ENCODE results near the gene LIN52. TPM values are rescaled to one million over a fixed set of nuclear protein-coding genes. Genes with fewer than 3 reads are reported as not detected.

Gene LIN52
- total RNA-seq, 1 donor from 2014 or later, result 25.7 TPM

GRCh38 chr14:74245292-74245691, 160.5 kb downstream of the LIN52 start:
- Histone ChIP-seq H3K27me3 (peaks cover 59% of the 10 kb centered on the region), H2AFZ (replicated peaks) (no peak overlapping the region), H3K9me3 (ENCODE audit: low read depth) (no peaks in the 10 kb centered on the region), H3K79me2 (ENCODE audit: low read depth) (no peaks in the 10 kb centered on the region), H3K27ac (no peak overlapping the region), H4K20me1 (ENCODE audit: low read depth) (peaks cover 17% of the 10 kb centered on the region), H3K36me3 (no peaks in the 10 kb centered on the region), H3K4me3 (no peak overlapping the region), H3K4me1 (peaks cover 37% of the 10 kb centered on the region), H3F3A (ENCODE audit: low read depth) (peaks cover 28% of the 10 kb centered on the region), H3K9ac (no peak overlapping the region), H3K4me2 (no peak overlapping the region)
- Mint-ChIP-seq H3K27ac (no peak overlapping the region), H3K9me3 (peaks cover 3% of the 10 kb centered on the region), H3K27me3 (ENCODE audit: insufficient read depth, low read depth) (peaks cover 60% of the 10 kb centered on the region), H3K36me3 (no peaks in the 10 kb centered on the region), H3K4me1 (peaks cover 25% of the 10 kb centered on the region), H3K4me3 (no peak overlapping the region)
- TF ChIP-seq EZH2 (IDR thresholded peaks at IDR 0.05) (no peak), EZH2phosphoT487 (IDR thresholded peaks at IDR 0.05) (no peak), CTCF (IDR thresholded peaks at IDR 0.05) (no peak)
- DNase-seq (ENCODE audit: low spot score), result no peak

- Histone ChIP-seq H4K20me1 (ENCODE audit: low read depth) (peaks cover 16% of the 10 kb centered on the region), H2AFZ (replicated peaks) (no peak overlapping the region), H3K27ac (no peak overlapping the region), H3K79me2 (ENCODE audit: low read depth) (no peaks in the 10 kb centered on the region), H3K9ac (no peak overlapping the region), H3K27me3 (peaks cover 46% of the 10 kb centered on the region), H3K4me2 (peak overlapping the region; percentile 47), H3K36me3 (no peaks in the 10 kb centered on the region), H3F3A (ENCODE audit: low read depth) (peaks cover 21% of the 10 kb centered on the region), H3K4me3 (no peak overlapping the region), H3K4me1 (peaks cover 24% of the 10 kb centered on the region), H3K9me3 (ENCODE audit: low read depth) (no peaks in the 10 kb centered on the region)
- peaks cover 50% of the 10 kb centered on the region for H3K27me3 Mint-ChIP-seq (ENCODE audit: insufficient read depth, low read depth)
- H3K4me1 Mint-ChIP-seq, result peaks cover 28% of the 10 kb centered on the region
- peak overlapping the region; percentile 39 for H3K4me3 Mint-ChIP-seq
- H3K27ac Mint-ChIP-seq, result no peak overlapping the region
- peaks cover 3% of the 10 kb centered on the region for H3K9me3 Mint-ChIP-seq
- no peaks in the 10 kb centered on the region for H3K36me3 Mint-ChIP-seq
- peak; percentile 45 for DNase-seq (ENCODE audit: low spot score)
- TF ChIP-seq CTCF (IDR thresholded peaks at IDR 0.05), result no peak
- TF ChIP-seq EZH2 (IDR thresholded peaks at IDR 0.05), result no peak
- no peak for TF ChIP-seq EZH2phosphoT487 (IDR thresholded peaks at IDR 0.05)
These were observed 161.8 kb downstream of the LIN52 start for GRCh38 chr14:74246542-74246941.

DNA sequence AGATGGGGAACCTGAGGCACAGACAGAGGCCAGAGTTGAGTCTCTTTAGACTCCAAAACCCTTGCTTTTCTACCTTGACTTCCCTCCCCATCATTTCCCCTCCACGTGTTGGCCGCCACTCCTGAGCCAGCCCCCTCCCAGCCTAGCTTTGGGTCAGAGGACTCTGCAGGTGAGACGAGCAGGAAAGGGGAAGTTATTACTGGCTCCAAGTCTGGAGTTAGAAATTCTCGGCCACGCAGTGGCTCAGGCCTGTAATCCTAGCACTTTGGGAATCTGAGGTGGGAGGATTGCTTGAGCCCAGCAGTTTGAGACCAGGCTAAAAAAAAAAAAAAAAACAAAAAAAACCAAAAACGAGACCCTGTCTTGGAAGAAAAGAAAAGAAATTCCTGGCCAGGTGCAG, 163.3 kb downstream of the LIN52 start:
- no peaks in the 10 kb centered on the region for H3K9me3 ChIP-seq (ENCODE audit: low read depth)
- H3K4me3 Mint-ChIP-seq, result no peak overlapping the region
- no peak for DNase-seq (ENCODE audit: low spot score)
- peaks cover 28% of the 10 kb centered on the region for H3K4me1 Mint-ChIP-seq
- H3K27me3 ChIP-seq, result peaks cover 46% of the 10 kb centered on the region
- no peaks in the 10 kb centered on the region for H3K79me2 ChIP-seq (ENCODE audit: low read depth)
- no peak overlapping the region for H3K4me3 ChIP-seq
- H3K27ac ChIP-seq, result no peak overlapping the region
- H2AFZ ChIP-seq (replicated peaks), result no peak overlapping the region
- no peaks in the 10 kb centered on the region for H3K36me3 ChIP-seq
- H3K27me3 Mint-ChIP-seq (ENCODE audit: insufficient read depth, low read depth), result peaks cover 45% of the 10 kb centered on the region
- TF ChIP-seq CTCF (IDR thresholded peaks at IDR 0.05) (no peak), EZH2phosphoT487 (IDR thresholded peaks at IDR 0.05) (no peak), EZH2 (IDR thresholded peaks at IDR 0.05) (no peak)
- H3F3A ChIP-seq (ENCODE audit: low read depth), result peaks cover 9% of the 10 kb centered on the region
- no peak overlapping the region for H3K27ac Mint-ChIP-seq
- peaks cover 22% of the 10 kb centered on the region for H3K4me1 ChIP-seq
- H3K36me3 Mint-ChIP-seq, result no peaks in the 10 kb centered on the region
- H3K4me2 ChIP-seq, result no peak overlapping the region
- peaks cover 2% of the 10 kb centered on the region for H3K9me3 Mint-ChIP-seq
- H3K9ac ChIP-seq, result no peak overlapping the region
- peaks cover 2% of the 10 kb centered on the region for H4K20me1 ChIP-seq (ENCODE audit: low read depth)

All from neural progenitor cell (in vitro differentiated cells).